RWPE2 (cell line): ENCODE results near the gene LLGL1.
A peak's percentile ranks its signal among the peaks of the same experiment; 100 is the strongest.

ENCODE experiments used
- ATAC-seq: fragments of 200-7000 bp; cut with Tn5 transposase; 3 replicates; pipeline ENCODE4 v1.9.1; 2021; ENCODE audit warnings: low read depth
- DNase-seq: peaks from one replicate; pipeline ENCODE4 v3.0.0-alpha.2; 2020; ENCODE audit warnings: low spot score
- H3K27ac ChIP-seq: fragments of 450-650 bp; 2 replicates; pipeline ENCODE4 v1.5.1; 2017; ENCODE audit warnings: mild to moderate bottlenecking; ENCODE audit not compliant: poor library complexity, severe bottlenecking
- H3K27me3 ChIP-seq: fragments of 250-450 bp; sonication (Bioruptor Pico); 2 replicates; pipeline ENCODE4 v1.5.1; 2021; ENCODE audit warnings: mild to moderate bottlenecking, moderate library complexity; ENCODE audit not compliant: insufficient read depth, poor library complexity, severe bottlenecking
- H3K36me3 ChIP-seq: fragments of 250-450 bp; sonication (Bioruptor Pico); 2 replicates; pipeline ENCODE4 v1.5.1; 2020; ENCODE audit warnings: low read depth, mild to moderate bottlenecking, moderate library complexity
- H3K4me1 ChIP-seq: fragments of 250-450 bp; sonication (Bioruptor Pico); 2 replicates; pipeline ENCODE4 v1.5.1; 2021; ENCODE audit warnings: mild to moderate bottlenecking, moderate library complexity; ENCODE audit not compliant: insufficient read depth, poor library complexity, severe bottlenecking
- H3K4me3 ChIP-seq: fragments of 250-450 bp; sonication (Bioruptor Pico); 2 replicates; pipeline ENCODE4 v1.5.1; 2021; ENCODE audit warnings: mild to moderate bottlenecking, moderate library complexity; ENCODE audit not compliant: severe bottlenecking
- H3K9me3 ChIP-seq: fragments of 250-450 bp; sonication (Bioruptor Pico); 2 replicates; pipeline ENCODE4 v1.5.1; 2021; ENCODE audit warnings: mild to moderate bottlenecking, moderate library complexity; ENCODE audit not compliant: severe bottlenecking
- CTCF ChIP-seq: fragments of 450-650 bp; IDR thresholded peaks from one replicate; pipeline ENCODE4 v1.5.1; 2017; ENCODE audit warnings: mild to moderate bottlenecking, moderate library complexity; ENCODE audit not compliant: poor library complexity, severe bottlenecking

Gene LLGL1

GRCh38 chr17:18254888-18255649 lies 29.6 kb downstream of the LLGL1 start:
- Histone ChIP-seq H3K4me1 (peaks cover 16% of the 10 kb centered on the region), H3K36me3 (peaks cover 69% of the 10 kb centered on the region), H3K4me3 (no peak overlapping the region), H3K9me3 (no peaks in the 10 kb centered on the region), H3K27ac (no peak overlapping the region), H3K27me3 (no peaks in the 10 kb centered on the region)
- DNase-seq: no peak
- TF ChIP-seq CTCF: no peak
- ATAC-seq: no peak

GRCh38 chr17:18256351-18256750 lies 30.9 kb downstream of the LLGL1 start:
- H3K27ac ChIP-seq: peak overlapping the region; percentile 94
- peaks cover 17% of the 10 kb centered on the region for H3K4me1 ChIP-seq

GRCh38 chr17:18256776-18257175 lies 31.3 kb downstream of the LLGL1 start:
- Histone ChIP-seq H3K27me3 (no peaks in the 10 kb centered on the region), H3K27ac (peak overlapping the region; percentile 94), H3K4me1 (peaks cover 17% of the 10 kb centered on the region), H3K36me3 (peaks cover 52% of the 10 kb centered on the region), H3K9me3 (no peaks in the 10 kb centered on the region), H3K4me3 (peak overlapping the region; percentile 94)
- ATAC-seq: no peak
- DNase-seq: no peak
- TF ChIP-seq CTCF: no peak

More at GRCh38 chr17:18256351-18256750, 30.9 kb downstream of the LLGL1 start:
- ATAC-seq (no peak), DNase-seq (no peak)
- Histone ChIP-seq H3K27me3 (no peaks in the 10 kb centered on the region), H3K4me3 (no peak overlapping the region), H3K36me3 (peaks cover 56% of the 10 kb centered on the region), H3K9me3 (no peaks in the 10 kb centered on the region)
- TF ChIP-seq CTCF: no peak

GRCh38 chr17:18257268-18257981 lies 32.0 kb downstream of the LLGL1 start:
- peak overlapping the region; percentile 94 for H3K4me3 ChIP-seq
- H3K9me3 ChIP-seq: no peaks in the 10 kb centered on the region
- H3K4me1 ChIP-seq: peaks cover 17% of the 10 kb centered on the region
- TF ChIP-seq CTCF: peak; percentile 29
- H3K27me3 ChIP-seq: no peaks in the 10 kb centered on the region
- ATAC-seq (peak; percentile 28), DNase-seq (peak; percentile 81)
- peak overlapping the region; percentile 94 for H3K27ac ChIP-seq
- H3K36me3 ChIP-seq: peaks cover 45% of the 10 kb centered on the region
